ENCODE results near the gene NUP155.
"Not testable (repeated sequence)": the region's sequence is repeated elsewhere in the genome, so short reads cannot be mapped to it uniquely, and the experiment has no call there.

The NUP155 gene

GRCh38 chr5:37272511-37272910, 98.4 kb downstream of the NUP155 start:
- no peak for DNase-seq

DNA sequence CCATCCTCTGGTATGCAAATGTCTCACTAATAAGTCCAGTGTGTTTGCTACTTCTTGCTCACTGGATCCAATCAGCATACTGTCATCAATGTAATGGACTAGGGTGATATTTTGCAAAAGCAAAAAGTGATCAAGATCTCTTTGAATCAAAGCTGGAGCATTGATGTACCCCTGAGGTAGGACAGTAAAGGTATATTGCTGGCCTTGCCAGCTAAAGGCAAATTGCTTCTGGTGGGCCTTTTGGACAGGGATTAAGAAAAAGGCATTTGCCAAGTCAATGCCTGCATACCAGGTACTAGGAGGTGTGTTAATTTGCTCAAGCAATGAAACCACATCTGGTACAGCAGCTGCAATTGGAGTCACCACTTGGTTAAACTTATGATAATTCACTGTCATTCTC, 102.8 kb downstream of the NUP155 start:
- DNase-seq: not testable (repeated sequence)

GRCh38 chr5:37255774-37256358, 115.0 kb downstream of the NUP155 start:
- DNase-seq: no peak

GRCh38 chr5:37254581-37254980, 116.3 kb downstream of the NUP155 start:
- no peak for DNase-seq

DNA sequence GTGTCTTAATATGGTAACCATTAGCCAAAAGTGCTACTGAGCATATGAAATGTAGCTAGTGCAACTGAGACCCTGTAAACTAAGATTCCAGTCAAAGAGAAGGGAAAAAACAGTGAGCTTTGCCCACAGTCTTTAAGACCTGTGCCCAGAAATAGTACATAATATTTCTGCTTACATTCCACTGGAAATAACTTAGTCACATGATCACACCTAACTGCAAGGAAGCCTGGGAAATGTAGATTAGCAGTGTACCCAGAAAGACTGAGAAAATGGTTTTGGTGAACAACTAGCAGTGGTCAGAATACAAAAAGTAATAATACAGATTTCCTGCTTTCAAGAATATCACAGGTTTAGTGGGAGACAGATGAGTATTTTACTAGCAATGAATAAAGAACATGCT, 119.2 kb downstream of the NUP155 start:
- no peak for DNase-seq

DNA sequence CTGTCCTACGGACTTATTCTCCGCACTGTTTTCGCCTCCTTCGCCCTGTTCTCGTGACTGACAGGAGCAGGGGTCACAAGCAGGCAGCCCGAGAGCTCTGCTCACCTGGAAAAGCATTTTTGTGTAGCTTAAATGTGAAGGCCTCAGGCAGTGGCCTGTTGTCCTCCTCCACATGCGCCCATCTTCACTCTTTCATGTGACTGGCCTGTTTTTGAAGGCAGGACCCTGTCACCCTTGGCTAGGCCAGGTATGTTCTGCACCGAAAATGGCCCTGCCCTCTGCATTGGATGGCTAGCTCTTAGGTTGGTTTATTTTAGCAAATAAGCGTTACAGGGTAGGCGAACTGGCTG, 121.1 kb downstream of the NUP155 start:
- DNase-seq: no peak

- peak; percentile 79 for DNase-seq
Observed at GRCh38 chr5:37248970-37249814, 121.7 kb downstream of the NUP155 start, which contains the start of gene CPLANE1. Gene CPLANE1, minus strand, starts transcription at chr5:37249376. Its CDS starts 1,678 bp downstream, at chr5:37247698.

GRCh38 chr5:37248421-37248969, 122.4 kb downstream of the NUP155 start:
- no peak for DNase-seq

- DNase-seq: no peak
Observed at GRCh38 chr5:37247496-37247895, 123.4 kb downstream of the NUP155 start.

DNA sequence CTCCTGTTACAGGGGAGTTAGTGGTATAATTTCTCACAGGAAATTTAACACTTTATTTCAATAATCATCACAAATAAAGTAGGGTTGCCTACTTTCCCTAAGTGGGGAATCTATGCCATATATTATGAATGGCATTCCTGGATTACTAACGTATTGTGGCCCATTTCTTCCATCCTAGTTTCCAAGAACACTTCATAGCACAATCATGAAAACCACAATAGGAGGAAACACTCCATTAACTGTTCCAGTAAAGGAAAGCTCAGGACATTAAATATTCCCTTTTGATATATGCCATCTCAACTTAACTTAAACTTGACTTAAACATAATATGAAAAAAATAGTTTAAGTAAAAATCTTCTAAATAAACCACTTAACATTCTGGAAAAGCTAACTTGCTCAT, 123.9 kb downstream of the NUP155 start:
- DNase-seq: no peak

Measured in NCI-H524 treated with DMSO at 0.1 percent for 48 hours (cell line).